Measurements from ENCODE around the gene NOD2. TPM values are rescaled to one million over a fixed set of nuclear protein-coding genes. Genes with fewer than 3 reads are reported as not detected.
A peak's percentile ranks its signal among the peaks of the same experiment; 100 is the strongest.

Gene NOD2
- total RNA-seq, 1 donor from 2014 or later: 0.52 TPM

GRCh38 chr16:50690177-50690576 lies 3.2 kb upstream of the NOD2 start:
- DNase-seq: no peak
- no peak for TF ChIP-seq CTCF (IDR thresholded peaks at IDR 0.05; ENCODE audit: borderline replicate concordance)
- intact Hi-C loops (cut with micrococcal nuclease): no loop called here
- peaks cover 7% of the 10 kb centered on the region for H3K27me3 ChIP-seq (ENCODE audit: low read depth)
- H3K4me1 ChIP-seq: peaks cover 20% of the 10 kb centered on the region
- H3K36me3 ChIP-seq: no peaks in the 10 kb centered on the region
- no peaks in the 10 kb centered on the region for H3K9me3 ChIP-seq (replicated peaks)
- no peak overlapping the region for H3K4me3 ChIP-seq
- no peak overlapping the region for H3K27ac ChIP-seq (replicated peaks)

- TF ChIP-seq CTCF (IDR thresholded peaks at IDR 0.05; ENCODE audit: borderline replicate concordance): no peak
- H3K27me3 ChIP-seq (ENCODE audit: low read depth): peaks cover 7% of the 10 kb centered on the region
- intact Hi-C loops (cut with micrococcal nuclease): no loop called here
- H3K36me3 ChIP-seq: no peaks in the 10 kb centered on the region
- DNase-seq: no peak
- peaks cover 40% of the 10 kb centered on the region for H3K4me1 ChIP-seq
- H3K4me3 ChIP-seq: no peak overlapping the region
- no peak overlapping the region for H3K27ac ChIP-seq (replicated peaks)
- H3K9me3 ChIP-seq (replicated peaks): no peaks in the 10 kb centered on the region
These were observed 785 bp upstream of the NOD2 start for GRCh38 chr16:50692644-50692998.

GRCh38 chr16:50694206-50694605 lies 800 bp downstream of the NOD2 start:
- H3K4me3 ChIP-seq: peak overlapping the region; percentile 62

GRCh38 chr16:50695017-50696000 lies 1.9 kb downstream of the NOD2 start:
- no peak for DNase-seq
- H3K4me3 ChIP-seq: no peak overlapping the region
- H3K27me3 ChIP-seq (ENCODE audit: low read depth): peaks cover 7% of the 10 kb centered on the region
- peaks cover 43% of the 10 kb centered on the region for H3K4me1 ChIP-seq
- no peaks in the 10 kb centered on the region for H3K9me3 ChIP-seq (replicated peaks)
- peak overlapping the region; percentile 86 for H3K27ac ChIP-seq (replicated peaks)
- H3K36me3 ChIP-seq: no peaks in the 10 kb centered on the region
- TF ChIP-seq CTCF (IDR thresholded peaks at IDR 0.05; ENCODE audit: borderline replicate concordance): no peak
- intact Hi-C loops (cut with micrococcal nuclease): no loop called here

More at GRCh38 chr16:50694206-50694605, 800 bp downstream of the NOD2 start:
- Histone ChIP-seq H3K9me3 (replicated peaks) (no peaks in the 10 kb centered on the region), H3K4me1 (peaks cover 37% of the 10 kb centered on the region), H3K27me3 (ENCODE audit: low read depth) (peaks cover 7% of the 10 kb centered on the region), H3K27ac (replicated peaks) (no peak overlapping the region), H3K36me3 (no peaks in the 10 kb centered on the region)
- intact Hi-C loops (cut with micrococcal nuclease): no loop called here
- no peak for TF ChIP-seq CTCF (IDR thresholded peaks at IDR 0.05; ENCODE audit: borderline replicate concordance)
- DNase-seq: no peak

GRCh38 chr16:50696126-50696525 lies 2.7 kb downstream of the NOD2 start:
- Histone ChIP-seq H3K4me3 (no peak overlapping the region), H3K4me1 (peaks cover 48% of the 10 kb centered on the region), H3K9me3 (replicated peaks) (no peaks in the 10 kb centered on the region), H3K27ac (replicated peaks) (peak overlapping the region; percentile 86), H3K36me3 (no peaks in the 10 kb centered on the region), H3K27me3 (ENCODE audit: low read depth) (peaks cover 7% of the 10 kb centered on the region)
- TF ChIP-seq CTCF (IDR thresholded peaks at IDR 0.05; ENCODE audit: borderline replicate concordance): no peak
- intact Hi-C loops (cut with micrococcal nuclease): no loop called here
- no peak for DNase-seq
